A549 treated with dexamethasone at 1 μM for 4 hours (cell line): ENCODE measurements around the gene RPGRIP1L. TPM values are rescaled to one million over a fixed set of nuclear protein-coding genes. Genes with fewer than 3 reads are reported as not detected.

Source experiments
- total RNA-seq: library from RNA; stranded (reverse); fragments of 200-300 nt; extraction: Qiagen RNA extraction; gene quantifications from 5 replicates; pipeline ENCODE4 v1.2.3, GENCODE V29; 2022

The RPGRIP1L gene
- 9.8 to 12.6 TPM (median 10.8 TPM) in 5 replicates for total RNA-seq

DNA sequence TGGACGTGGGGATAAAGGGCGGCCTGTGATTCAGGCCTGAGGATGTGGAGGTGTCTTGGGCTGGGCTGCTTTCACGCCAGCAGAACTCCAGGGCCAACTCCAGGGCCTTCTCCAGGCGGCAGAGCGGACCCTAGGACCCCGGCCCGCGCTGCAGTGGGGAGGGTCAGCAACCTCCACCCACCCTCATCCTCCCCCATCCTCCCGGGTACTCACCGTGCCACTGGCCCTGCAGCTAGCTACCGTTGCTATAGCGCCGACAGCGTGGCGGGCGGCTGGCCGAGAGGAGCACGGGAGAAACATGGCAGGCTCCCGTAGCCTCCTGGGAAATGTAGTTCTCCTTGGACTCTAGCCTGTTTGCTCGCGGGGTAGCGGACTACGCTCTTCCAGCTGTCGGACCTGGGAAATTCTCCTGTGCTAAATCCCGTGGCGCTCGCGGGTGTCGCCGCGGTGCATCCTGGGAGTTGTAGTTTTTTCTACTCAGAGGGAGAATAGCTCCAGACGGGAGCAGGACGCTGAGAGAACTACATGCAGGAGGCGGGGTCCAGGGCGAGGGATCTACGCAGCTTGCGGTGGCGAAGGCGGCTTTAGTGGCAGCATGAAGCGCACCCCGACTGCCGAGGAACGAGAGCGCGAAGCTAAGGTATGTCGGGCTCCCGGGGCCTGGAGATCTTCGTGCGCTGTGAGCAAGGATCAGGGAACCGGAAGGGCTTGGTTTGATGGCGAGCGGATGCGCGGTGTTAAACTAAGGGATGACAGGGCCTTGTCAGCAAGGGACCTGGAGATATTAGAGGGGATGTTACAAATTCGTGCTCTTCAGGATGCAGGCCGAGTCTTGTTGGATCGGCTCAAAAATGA is at the start of gene RPGRIP1L, which contains the start of gene FTO:
Gene RPGRIP1L (minus strand): TSS at position 270 of the 855 bp plus-strand sequence. CDS start 3,136 bp downstream, outside the sequence.
Gene FTO (plus strand): TSS at position 567 of the 855 bp plus-strand sequence.

Other genes with a start within 250 kb of the RPGRIP1L start
- 24.5 to 31.5 TPM (median 29.4 TPM) in 5 replicates for gene AKTIP, start 200.7 kb downstream of the RPGRIP1L start, total RNA-seq
- 28.1 to 38.1 TPM (median 35.9 TPM) in 5 replicates for gene FTO, start 297 bp upstream of the RPGRIP1L start, total RNA-seq